HepG2 (cell line): ENCODE measurements around the gene AFAP1.

Experiments used
- EP300 ChIP-seq, 3 experiments: sonication (generic) in 1 of 3; formaldehyde crosslinking in 1 of 3; IDR thresholded peaks; 2 replicates each; pipeline versions ENCODE4 v1.5.1 to v1.6.1; 2011 to 2020; ENCODE audit warnings: low read depth in 2 of 3, low read length in 2 of 3, borderline replicate concordance in 1 of 3, improper control_type of control experiment in 1 of 3, mild to moderate bottlenecking in 1 of 3, missing genetic modification reagents in 1 of 3, moderate library complexity in 1 of 3
- MEIS1 ChIP-seq: sonication (generic); formaldehyde crosslinking; IDR thresholded peaks from 2 replicates; pipeline ENCODE4 v1.9.0; 2021; ENCODE audit warnings: mild to moderate bottlenecking, missing genetic modification reagents, moderate library complexity, borderline replicate concordance
- NFIC ChIP-seq: IDR thresholded peaks from 2 replicates; pipeline ENCODE4 v1.6.1; 2012; ENCODE audit warnings: mild to moderate bottlenecking, low read length, inconsistent platforms
- RFX1 ChIP-seq: fragments of 450-650 bp; IDR thresholded peaks from 2 replicates; pipeline ENCODE4 v1.6.1; 2017
- SALL2 ChIP-seq: sonication (generic); formaldehyde crosslinking; IDR thresholded peaks from 2 replicates; pipeline ENCODE4 v1.8.1; 2023; ENCODE audit warnings: mild to moderate bottlenecking, missing genetic modification reagents, inconsistent platforms
- SMARCC2 ChIP-seq: fragments of 450-650 bp; IDR thresholded peaks from 2 replicates; pipeline ENCODE4 v1.6.1; 2017; ENCODE audit warnings: antibody characterized with exemption, mild to moderate bottlenecking
- ZNF263 ChIP-seq: sonication (generic); formaldehyde crosslinking; IDR thresholded peaks from 2 replicates; pipeline ENCODE4 v1.4.0; 2020; ENCODE audit warnings: missing genetic modification reagents
- TF ChIP-seq, protein P1 (sequence below): IDR thresholded peaks from 2 replicates; pipeline ENCODE4 v1.6.1; 2012; ENCODE audit warnings: low read length, improper control_type of control experiment
- TF ChIP-seq, protein P2 (sequence below): IDR thresholded peaks from 2 replicates; pipeline ENCODE4 v1.6.1; 2016
- TF ChIP-seq, protein P3 (sequence below): sonication (generic); formaldehyde crosslinking; conservative IDR thresholded peaks from 2 replicates; pipeline ENCODE4 v1.4.0; 2020; ENCODE audit warnings: missing genetic modification reagents
- TF ChIP-seq, protein P4 (sequence below): sonication (generic); formaldehyde crosslinking; IDR thresholded peaks from 2 replicates; pipeline ENCODE4 v1.5.0; 2020; ENCODE audit warnings: mild to moderate bottlenecking, missing genetic modification reagents, moderate library complexity

DNA sequence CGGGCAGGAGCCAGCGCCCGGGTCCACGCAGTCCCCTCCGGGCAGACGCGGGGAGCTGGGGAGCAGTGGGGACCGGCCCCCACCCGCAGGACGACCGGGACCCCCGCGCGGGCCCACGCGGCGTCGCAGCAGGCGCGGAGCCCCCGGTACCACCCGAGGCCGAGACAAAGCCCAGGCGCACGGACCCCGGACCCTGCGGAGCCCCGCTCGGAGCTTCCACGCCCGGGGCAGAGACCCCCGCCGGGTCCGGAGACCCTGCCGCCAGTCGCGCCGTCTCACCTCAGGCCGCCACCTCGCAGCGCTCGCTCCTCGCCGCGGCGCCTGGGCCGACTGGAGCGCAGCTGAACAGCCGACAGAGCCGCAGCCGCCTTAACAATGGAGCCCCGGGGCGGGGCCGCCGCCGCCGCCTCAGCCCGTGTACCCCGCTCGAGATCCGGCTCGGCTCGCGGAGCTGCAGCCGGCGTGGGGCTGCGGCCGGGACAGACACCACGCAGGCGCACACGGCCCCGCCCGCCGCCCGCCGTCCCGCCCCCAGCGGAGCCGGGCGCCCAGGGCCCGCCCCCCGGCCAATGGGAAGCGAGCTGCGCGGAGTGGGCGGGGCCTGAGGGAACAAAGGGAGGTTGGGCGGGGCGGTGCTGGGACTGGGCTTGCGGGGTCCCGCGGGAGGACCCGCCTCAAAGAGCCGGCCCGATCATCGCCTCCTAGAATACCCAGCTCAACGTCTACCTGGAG is at the start of gene AFAP1:
- TF ChIP-seq, protein P1, sequence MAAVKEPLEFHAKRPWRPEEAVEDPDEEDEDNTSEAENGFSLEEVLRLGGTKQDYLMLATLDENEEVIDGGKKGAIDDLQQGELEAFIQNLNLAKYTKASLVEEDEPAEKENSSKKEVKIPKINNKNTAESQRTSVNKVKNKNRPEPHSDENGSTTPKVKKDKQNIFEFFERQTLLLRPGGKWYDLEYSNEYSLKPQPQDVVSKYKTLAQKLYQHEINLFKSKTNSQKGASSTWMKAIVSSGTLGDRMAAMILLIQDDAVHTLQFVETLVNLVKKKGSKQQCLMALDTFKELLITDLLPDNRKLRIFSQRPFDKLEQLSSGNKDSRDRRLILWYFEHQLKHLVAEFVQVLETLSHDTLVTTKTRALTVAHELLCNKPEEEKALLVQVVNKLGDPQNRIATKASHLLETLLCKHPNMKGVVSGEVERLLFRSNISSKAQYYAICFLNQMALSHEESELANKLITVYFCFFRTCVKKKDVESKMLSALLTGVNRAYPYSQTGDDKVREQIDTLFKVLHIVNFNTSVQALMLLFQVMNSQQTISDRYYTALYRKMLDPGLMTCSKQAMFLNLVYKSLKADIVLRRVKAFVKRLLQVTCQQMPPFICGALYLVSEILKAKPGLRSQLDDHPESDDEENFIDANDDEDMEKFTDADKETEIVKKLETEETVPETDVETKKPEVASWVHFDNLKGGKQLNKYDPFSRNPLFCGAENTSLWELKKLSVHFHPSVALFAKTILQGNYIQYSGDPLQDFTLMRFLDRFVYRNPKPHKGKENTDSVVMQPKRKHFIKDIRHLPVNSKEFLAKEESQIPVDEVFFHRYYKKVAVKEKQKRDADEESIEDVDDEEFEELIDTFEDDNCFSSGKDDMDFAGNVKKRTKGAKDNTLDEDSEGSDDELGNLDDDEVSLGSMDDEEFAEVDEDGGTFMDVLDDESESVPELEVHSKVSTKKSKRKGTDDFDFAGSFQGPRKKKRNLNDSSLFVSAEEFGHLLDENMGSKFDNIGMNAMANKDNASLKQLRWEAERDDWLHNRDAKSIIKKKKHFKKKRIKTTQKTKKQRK = no peak
- TF ChIP-seq NFIC (no peak), ZNF263 (CRISPR knock-in tag) (no peak), EP300 (IDR thresholded peaks at IDR 0.05; ENCODE audit: low read depth in 2 of 2, low read length in 2 of 2) (no peak), EP300 (CRISPR knock-in tag; IDR thresholded peaks at IDR 0.05; ENCODE audit: borderline replicate concordance) (no peak), MEIS1 (CRISPR knock-in tag) (no peak), SMARCC2 (no peak), SALL2 (CRISPR knock-in tag) (no peak), RFX1 (no peak)
- TF ChIP-seq, protein P2, sequence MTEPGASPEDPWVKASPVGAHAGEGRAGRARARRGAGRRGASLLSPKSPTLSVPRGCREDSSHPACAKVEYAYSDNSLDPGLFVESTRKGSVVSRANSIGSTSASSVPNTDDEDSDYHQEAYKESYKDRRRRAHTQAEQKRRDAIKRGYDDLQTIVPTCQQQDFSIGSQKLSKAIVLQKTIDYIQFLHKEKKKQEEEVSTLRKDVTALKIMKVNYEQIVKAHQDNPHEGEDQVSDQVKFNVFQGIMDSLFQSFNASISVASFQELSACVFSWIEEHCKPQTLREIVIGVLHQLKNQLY = no peak
- TF ChIP-seq, protein P3, sequence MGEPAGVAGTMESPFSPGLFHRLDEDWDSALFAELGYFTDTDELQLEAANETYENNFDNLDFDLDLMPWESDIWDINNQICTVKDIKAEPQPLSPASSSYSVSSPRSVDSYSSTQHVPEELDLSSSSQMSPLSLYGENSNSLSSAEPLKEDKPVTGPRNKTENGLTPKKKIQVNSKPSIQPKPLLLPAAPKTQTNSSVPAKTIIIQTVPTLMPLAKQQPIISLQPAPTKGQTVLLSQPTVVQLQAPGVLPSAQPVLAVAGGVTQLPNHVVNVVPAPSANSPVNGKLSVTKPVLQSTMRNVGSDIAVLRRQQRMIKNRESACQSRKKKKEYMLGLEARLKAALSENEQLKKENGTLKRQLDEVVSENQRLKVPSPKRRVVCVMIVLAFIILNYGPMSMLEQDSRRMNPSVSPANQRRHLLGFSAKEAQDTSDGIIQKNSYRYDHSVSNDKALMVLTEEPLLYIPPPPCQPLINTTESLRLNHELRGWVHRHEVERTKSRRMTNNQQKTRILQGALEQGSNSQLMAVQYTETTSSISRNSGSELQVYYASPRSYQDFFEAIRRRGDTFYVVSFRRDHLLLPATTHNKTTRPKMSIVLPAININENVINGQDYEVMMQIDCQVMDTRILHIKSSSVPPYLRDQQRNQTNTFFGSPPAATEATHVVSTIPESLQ = no peak
- TF ChIP-seq, protein P4, sequence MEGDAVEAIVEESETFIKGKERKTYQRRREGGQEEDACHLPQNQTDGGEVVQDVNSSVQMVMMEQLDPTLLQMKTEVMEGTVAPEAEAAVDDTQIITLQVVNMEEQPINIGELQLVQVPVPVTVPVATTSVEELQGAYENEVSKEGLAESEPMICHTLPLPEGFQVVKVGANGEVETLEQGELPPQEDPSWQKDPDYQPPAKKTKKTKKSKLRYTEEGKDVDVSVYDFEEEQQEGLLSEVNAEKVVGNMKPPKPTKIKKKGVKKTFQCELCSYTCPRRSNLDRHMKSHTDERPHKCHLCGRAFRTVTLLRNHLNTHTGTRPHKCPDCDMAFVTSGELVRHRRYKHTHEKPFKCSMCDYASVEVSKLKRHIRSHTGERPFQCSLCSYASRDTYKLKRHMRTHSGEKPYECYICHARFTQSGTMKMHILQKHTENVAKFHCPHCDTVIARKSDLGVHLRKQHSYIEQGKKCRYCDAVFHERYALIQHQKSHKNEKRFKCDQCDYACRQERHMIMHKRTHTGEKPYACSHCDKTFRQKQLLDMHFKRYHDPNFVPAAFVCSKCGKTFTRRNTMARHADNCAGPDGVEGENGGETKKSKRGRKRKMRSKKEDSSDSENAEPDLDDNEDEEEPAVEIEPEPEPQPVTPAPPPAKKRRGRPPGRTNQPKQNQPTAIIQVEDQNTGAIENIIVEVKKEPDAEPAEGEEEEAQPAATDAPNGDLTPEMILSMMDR (CRISPR knock-in tag) = no peak
